Body of pancreas (tissue), 4 donors: ENCODE data around the gene TYW5.

Experiments
- CTCF ChIP-seq, 7 experiments: fragments of 450-650 bp in 4 of 7; fragments of 200-600 bp in 3 of 7; sonication (generic) in 3 of 7; IDR thresholded peaks; one replicate each; pipeline ENCODE4 v1.5.1; 2016 to 2019; ENCODE audit warnings: antibody characterized with exemption in 7 of 7
- POLR2A ChIP-seq, 3 donors: fragments of 450-650 bp; IDR thresholded peaks; one replicate each; pipeline ENCODE4 v1.6.1; 2016; ENCODE audit warnings: antibody characterized with exemption in 3 of 3, mild to moderate bottlenecking in 2 of 3

- no peak for TF ChIP-seq POLR2A (IDR thresholded peaks at IDR 0.05)
- TF ChIP-seq CTCF (IDR thresholded peaks at IDR 0.05): no peak
Measured at GRCh38 chr2:199923924-199924323, 31.4 kb downstream of the TYW5 start.
